Hematopoietic multipotent progenitor cell treated with erythropoietin and hydrocortisone succinate and interleukin-3 and kit ligand, for 6 days (in vitro differentiated cells): Measurements from ENCODE around the gene BPIFB3.

ENCODE experiments used
- DNase-seq: peaks from one replicate; pipeline ENCODE4 v3.0.0-alpha.2; 2015

Gene BPIFB3

GRCh38 chr20:33064572-33065287 lies 11.0 kb downstream of the BPIFB3 start:
- DNase-seq: no peak

DNA sequence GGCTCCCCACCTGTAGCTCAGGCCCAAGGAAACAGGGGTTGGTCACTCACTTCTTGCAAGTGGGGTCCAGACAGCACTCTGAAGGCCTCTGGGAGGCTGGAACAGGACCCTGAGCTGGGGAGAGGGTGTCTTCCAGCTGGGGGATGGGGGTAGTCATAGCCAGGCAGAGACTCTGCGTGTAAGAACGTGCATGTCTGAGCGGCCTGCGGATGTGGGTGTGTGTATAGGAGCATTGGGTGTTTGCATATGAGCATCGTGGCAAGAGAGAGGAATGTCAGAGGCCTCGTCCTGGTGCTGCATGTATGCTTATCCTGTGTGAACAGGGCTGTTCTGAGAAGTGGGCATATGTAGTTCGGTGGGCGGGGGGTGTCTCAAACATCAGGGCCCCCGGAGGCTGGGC lies 12.1 kb downstream of the BPIFB3 start:
- DNase-seq: no peak

- peak; percentile 16 for DNase-seq
Measured at GRCh38 chr20:33067806-33068205, 14.1 kb downstream of the BPIFB3 start.

- no peak for DNase-seq
Measured at GRCh38 chr20:33068251-33068939, 14.7 kb downstream of the BPIFB3 start.

DNA sequence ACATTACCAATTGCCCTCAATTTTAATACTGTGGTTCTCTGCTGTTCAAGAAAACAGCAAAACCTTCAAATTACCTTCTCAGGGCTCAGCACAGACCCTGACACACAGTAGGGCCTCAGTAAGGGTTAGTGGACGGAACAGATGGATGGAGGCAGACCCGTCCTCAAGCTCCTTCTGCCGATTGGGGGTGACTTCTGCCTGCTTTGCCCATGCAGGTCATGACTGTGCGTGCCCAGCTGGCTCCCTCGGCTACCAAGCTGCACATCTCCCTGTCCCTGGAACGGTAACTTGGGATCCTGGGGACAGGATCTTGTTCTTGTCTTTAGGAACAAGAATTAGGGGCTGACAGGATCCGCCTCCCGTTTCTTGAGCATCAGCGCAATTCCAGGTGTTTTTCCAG lies 16.0 kb downstream of the BPIFB3 start:
- DNase-seq: no peak

DNA sequence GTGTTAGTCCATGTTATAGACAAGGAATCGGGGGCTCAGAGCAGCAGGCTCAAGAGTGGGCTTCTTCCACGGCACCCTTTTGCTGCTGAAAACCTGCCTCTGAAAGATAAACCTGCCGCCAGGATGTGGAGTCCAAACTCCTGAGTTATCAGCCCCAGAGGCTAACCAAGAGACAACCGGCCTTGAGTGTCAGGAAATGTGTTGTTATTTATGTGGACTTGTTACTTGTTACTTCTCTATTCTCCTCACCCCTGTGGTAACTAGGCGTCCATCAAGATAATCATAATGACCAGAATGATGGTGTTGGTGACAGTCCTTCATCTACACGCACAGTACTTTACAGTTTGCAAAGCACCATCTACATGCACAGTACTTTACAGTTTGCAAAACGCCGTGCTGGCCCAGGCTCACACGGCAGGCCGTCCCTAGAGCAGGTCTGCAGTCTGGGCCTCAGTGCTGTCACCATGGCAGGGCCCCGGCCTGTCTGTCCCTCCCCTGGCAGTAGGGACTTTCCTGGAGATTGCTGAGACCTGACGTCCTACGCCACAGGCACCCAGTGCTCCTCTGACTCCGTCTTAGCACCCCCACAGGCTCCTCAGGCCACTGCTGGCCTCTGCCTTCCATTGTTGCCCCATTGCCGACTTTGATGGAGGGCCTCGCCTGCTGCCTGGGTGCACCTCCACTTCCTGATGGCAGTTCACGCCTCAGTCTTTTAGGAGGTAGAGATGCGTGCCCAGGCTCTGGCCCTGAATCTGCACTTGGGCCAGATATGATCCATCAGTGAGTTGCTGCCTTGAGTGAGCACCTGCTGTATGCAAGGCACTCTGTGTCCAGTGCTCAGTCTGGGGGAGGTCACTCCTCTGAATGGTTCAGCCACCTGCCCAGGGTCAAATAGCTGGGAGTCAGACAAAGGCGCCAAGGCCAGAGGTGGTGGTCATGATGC lies 16.7 kb downstream of the BPIFB3 start:
- peak; percentile 57 for DNase-seq

DNA sequence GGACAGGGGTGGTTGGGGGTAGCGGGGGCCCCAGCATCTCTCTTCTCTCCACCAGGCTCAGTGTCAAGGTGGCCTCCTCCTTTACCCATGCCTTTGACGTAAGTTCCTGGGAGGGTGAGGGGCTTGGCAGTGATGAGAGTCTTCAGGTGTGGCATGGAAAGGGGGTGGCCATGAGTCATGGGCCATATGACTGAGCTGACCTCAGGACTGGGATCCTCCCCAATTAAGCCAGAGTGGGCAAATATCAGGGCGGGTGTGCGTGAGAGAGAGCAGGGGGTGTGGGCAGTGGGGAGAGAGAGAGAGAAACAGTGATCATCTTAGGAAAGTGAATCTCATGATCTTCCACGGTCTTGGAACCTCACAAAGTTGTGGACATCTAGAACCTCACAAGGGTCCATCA lies 17.5 kb downstream of the BPIFB3 start:
- no peak for DNase-seq

GRCh38 chr20:33072362-33072761 lies 18.7 kb downstream of the BPIFB3 start:
- no peak for DNase-seq

DNA sequence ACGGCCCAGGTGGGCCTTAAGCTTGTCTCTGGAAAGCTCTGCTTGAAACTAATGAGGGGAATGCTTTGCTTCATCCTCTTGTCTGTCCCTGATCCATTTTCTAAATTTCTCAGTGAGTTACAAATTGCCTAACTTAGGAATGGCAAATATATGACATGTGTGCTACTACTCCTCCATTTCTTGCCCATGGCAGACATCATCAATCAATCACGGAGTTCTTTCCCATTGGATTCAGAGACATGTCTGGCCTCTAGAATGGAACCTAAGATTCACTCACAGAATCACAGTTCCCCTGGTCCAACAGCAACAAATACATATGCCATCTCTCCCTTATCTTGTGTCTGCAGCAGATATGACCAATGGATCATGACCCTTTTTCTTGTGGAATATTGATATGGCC lies 19.1 kb downstream of the BPIFB3 start:
- no peak for DNase-seq

GRCh38 chr20:33074675-33075074 lies 21.0 kb downstream of the BPIFB3 start:
- DNase-seq: no peak

- DNase-seq: no peak
Measured at GRCh38 chr20:33075281-33075680, 21.6 kb downstream of the BPIFB3 start.

- DNase-seq: peak; percentile 39
Measured at GRCh38 chr20:33076662-33077372, 23.1 kb downstream of the BPIFB3 start.

GRCh38 chr20:33079259-33079658 lies 25.6 kb downstream of the BPIFB3 start, which contains the start of gene BPIFB4:
Gene BPIFB4, plus strand, starts transcription at chr20:33079643. Its CDS starts 1,884 bp downstream, at chr20:33081527.
- no peak for DNase-seq

- peak; percentile 12 for DNase-seq
Measured at GRCh38 chr20:33081411-33082154, 27.9 kb downstream of the BPIFB3 start.

GRCh38 chr20:33082546-33082945 lies 28.8 kb downstream of the BPIFB3 start:
- no peak for DNase-seq

DNA sequence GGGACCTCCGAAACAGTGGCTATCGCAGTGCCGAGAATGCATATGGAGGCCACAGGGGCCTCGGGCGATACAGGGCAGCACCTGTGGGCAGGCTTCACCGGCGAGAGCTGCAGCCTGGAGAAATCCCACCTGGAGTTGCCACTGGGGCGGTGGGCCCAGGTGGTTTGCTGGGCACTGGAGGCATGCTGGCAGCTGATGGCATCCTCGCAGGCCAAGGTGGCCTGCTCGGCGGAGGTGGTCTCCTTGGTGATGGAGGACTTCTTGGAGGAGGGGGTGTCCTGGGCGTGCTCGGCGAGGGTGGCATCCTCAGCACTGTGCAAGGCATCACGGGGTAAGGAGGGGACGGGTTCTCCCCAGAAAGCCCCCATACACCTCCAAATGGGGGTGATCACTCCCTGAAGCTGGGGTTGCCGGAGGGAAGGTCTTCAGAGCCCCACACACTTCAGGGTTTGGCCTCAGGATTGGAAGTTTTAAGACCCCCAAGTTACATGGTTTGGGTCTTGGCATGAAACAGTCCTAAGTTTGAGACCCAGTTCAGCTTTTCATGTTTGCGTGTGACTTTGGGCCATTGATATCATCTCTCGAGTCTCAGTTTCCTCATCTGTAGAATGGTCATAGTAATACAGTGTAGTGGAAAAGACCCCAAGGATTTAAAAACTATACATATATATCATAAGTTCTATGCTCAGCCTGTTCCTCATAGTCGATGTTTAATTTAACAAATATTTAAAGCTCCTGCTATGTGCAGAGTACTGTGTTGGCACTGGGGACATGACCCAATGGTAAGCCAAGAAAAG lies 30.0 kb downstream of the BPIFB3 start:
- no peak for DNase-seq

DNA sequence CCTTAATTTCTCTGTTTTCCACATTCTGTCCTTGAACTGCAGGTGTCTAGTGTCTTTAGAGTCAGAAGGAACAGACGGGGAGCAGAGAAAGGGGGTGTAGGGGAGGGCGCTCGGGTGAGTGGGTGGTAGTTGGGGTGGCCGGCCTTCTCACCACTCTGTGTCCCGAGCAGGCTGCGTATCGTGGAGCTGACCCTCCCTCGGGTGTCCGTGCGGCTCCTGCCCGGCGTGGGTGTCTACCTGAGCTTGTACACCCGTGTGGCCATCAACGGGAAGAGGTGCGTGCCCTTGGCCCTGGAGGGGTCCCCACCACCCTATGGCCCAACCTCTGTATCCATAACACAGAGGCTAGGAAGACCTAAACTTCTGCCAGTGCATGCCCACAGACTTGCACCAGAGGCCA lies 31.0 kb downstream of the BPIFB3 start:
- no peak for DNase-seq

DNA sequence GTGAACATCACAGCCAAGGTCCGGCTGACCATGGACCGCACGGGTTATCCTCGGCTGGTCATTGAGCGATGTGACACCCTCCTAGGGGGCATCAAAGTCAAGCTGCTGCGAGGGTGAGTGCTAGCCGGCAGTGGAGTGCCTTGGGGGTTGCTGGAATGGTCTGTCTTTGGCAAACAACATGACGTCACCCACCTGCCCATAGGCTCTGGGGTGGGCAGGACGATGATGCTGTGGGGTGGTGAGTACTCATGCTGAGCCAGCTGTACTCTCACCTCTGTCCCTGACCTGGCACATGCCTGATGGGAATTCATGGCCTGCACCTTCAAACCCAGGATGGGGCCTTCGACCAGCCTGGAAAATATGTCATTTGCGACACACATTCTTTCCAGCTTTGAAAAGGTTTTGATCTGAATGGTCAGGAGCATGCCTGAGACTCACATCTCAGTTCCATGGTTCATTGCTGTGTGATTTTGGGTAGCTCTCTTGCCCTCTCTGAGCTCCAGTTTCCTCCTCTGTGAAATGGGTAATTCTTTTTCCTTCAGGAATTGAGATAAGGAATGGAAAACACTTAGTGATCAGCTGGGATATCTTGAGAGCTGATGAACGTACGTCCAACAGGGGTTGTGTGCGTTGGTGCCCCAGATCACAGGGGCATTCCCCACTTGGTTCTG lies 32.5 kb downstream of the BPIFB3 start:
- no peak for DNase-seq

DNA sequence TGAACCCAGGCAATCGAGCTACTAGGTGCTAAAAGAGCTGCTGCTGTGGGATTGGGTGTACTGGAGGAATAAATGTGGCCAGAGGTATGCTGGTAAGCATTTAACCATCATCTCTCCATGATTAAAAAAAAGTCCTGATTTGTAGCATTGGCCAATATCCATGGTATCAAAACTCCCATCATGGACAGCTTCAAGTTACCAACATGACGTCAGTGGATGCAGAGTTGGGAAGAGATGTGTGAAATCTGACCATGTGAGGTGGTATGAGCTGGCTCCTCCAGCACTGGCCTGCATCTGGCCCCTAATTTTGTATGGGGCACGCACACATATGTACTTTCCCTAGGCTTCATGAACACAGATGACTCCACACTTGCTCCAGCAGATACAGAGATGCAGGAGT lies 37.4 kb downstream of the BPIFB3 start:
- DNase-seq: no peak

DNA sequence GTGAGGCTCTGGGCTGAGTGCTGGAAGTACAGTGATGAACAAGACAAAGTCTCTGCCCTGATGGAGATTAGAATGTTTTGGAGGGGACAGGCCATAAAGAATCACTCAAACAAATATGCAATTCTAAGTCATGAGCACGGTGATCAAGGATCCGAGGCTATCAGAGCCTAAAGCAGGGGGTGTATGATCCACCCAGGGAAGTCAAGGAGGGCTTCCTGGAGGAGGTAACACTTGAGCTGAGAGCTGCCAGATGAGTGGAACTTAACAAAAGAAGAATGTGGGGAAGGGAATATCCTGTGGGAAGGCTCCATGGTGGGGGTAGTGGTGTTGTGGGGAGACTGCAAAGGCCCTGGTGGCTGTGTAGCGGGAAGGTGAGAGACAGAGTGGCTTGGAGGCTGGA lies 38.0 kb downstream of the BPIFB3 start:
- DNase-seq: no peak

GRCh38 chr20:33092361-33092760 lies 38.7 kb downstream of the BPIFB3 start:
- no peak for DNase-seq
